MM.1S (cell line): ENCODE data around the gene PPM1H.

Experiments
- DNase-seq: peaks from one replicate; pipeline ENCODE4 v3.0.0-alpha.2; 2015
- H2AFZ ChIP-seq: fragments of 300-600 bp; sonication (generic); 2 replicates; pipeline ENCODE4 v1.6.0; 2016; ENCODE audit warnings: antibody characterized with exemption, low read length
- H3F3A ChIP-seq: fragments of 300-600 bp; sonication (generic); 2 replicates; pipeline ENCODE4 v1.6.1; 2016; ENCODE audit warnings: mild to moderate bottlenecking, antibody characterized with exemption, low read length, moderate library complexity, mixed read lengths; ENCODE audit not compliant: insufficient read depth
- H3K27ac ChIP-seq: fragments of 300-600 bp; sonication (generic); 2 replicates; pipeline ENCODE4 v1.5.1; 2016; ENCODE audit warnings: mild to moderate bottlenecking, low read length
- H3K27me3 ChIP-seq: fragments of 300-600 bp; sonication (generic); replicated peaks from 2 replicates; pipeline ENCODE4 v1.6.0; 2016; ENCODE audit warnings: low read length; ENCODE audit not compliant: insufficient read depth
- H3K36me3 ChIP-seq: fragments of 300-600 bp; sonication (generic); replicated peaks from 2 replicates; pipeline ENCODE4 v1.6.1; 2016; ENCODE audit warnings: mild to moderate bottlenecking, low read length, mixed read lengths; ENCODE audit not compliant: insufficient read depth
- H3K4me1 ChIP-seq: fragments of 300-600 bp; sonication (generic); 2 replicates; pipeline ENCODE4 v1.6.1; 2016; ENCODE audit warnings: low read length, mixed read lengths
- H3K4me2 ChIP-seq: fragments of 300-600 bp; sonication (generic); 2 replicates; pipeline ENCODE4 v1.6.0; 2016; ENCODE audit warnings: low read depth, low read length
- H3K4me3 ChIP-seq: fragments of 300-600 bp; sonication (generic); 2 replicates; pipeline ENCODE4 v1.5.1; 2016; ENCODE audit warnings: low read length, mixed read lengths
- H3K79me2 ChIP-seq: fragments of 300-600 bp; sonication (generic); 2 replicates; pipeline ENCODE4 v1.6.1; 2016; ENCODE audit warnings: mixed run types, low read length, mixed read lengths
- H3K9ac ChIP-seq: fragments of 300-600 bp; sonication (generic); 2 replicates; pipeline ENCODE4 v1.6.1; 2016; ENCODE audit warnings: low read length, mixed read lengths
- H3K9me2 ChIP-seq: fragments of 300-600 bp; sonication (generic); replicated peaks from 2 replicates; pipeline ENCODE4 v1.6.1; 2016; ENCODE audit warnings: mild to moderate bottlenecking, low read length, mixed read lengths; ENCODE audit not compliant: insufficient read depth
- H3K9me3 ChIP-seq: fragments of 300-600 bp; sonication (generic); replicated peaks from 2 replicates; pipeline ENCODE4 v1.6.1; 2016; ENCODE audit warnings: mild to moderate bottlenecking, low read length, mixed read lengths; ENCODE audit not compliant: insufficient read depth
- H4K20me1 ChIP-seq: fragments of 300-600 bp; sonication (generic); 2 replicates; pipeline ENCODE4 v1.6.1; 2016; ENCODE audit warnings: mild to moderate bottlenecking, low read length, moderate library complexity, mixed read lengths; ENCODE audit not compliant: insufficient read depth
- CTCF ChIP-seq: fragments of 300-600 bp; sonication (generic); IDR thresholded peaks from 2 replicates; pipeline ENCODE4 v1.5.1; 2016; ENCODE audit warnings: antibody characterized with exemption, low read length, mixed read lengths
- EZH2 ChIP-seq: fragments of 300-600 bp; sonication (generic); optimal IDR thresholded peaks from 2 replicates; pipeline ENCODE3; 2017; ENCODE audit warnings: low read depth, mild to moderate bottlenecking, antibody characterized with exemption, low read length, mixed read lengths
- EZH2phosphoT487 ChIP-seq: fragments of 300-600 bp; sonication (generic); IDR thresholded peaks from 2 replicates; pipeline ENCODE4 v1.6.1; 2018; ENCODE audit warnings: antibody characterized with exemption, low read length

Gene PPM1H

GRCh38 chr12:62781136-62781880 is 153.6 kb downstream of the PPM1H start:
- Histone ChIP-seq H4K20me1 (no peaks in the 10 kb centered on the region), H3F3A (no peaks in the 10 kb centered on the region), H3K36me3 (no peaks in the 10 kb centered on the region), H3K4me3 (no peak overlapping the region), H3K27ac (no peak overlapping the region), H3K79me2 (no peaks in the 10 kb centered on the region), H3K9me2 (no peaks in the 10 kb centered on the region), H3K9me3 (no peaks in the 10 kb centered on the region), H3K4me2 (no peak overlapping the region), H3K4me1 (no peaks in the 10 kb centered on the region), H2AFZ (no peak overlapping the region), H3K9ac (no peak overlapping the region), H3K27me3 (no peaks in the 10 kb centered on the region)
- no peak for TF ChIP-seq CTCF
- TF ChIP-seq EZH2 = no peak
- no peak for TF ChIP-seq EZH2phosphoT487
- DNase-seq = no peak

- H3K4me2 ChIP-seq = no peak overlapping the region
- H3K79me2 ChIP-seq = no peaks in the 10 kb centered on the region
- no peak overlapping the region for H3K9ac ChIP-seq
- H3K9me2 ChIP-seq = no peaks in the 10 kb centered on the region
- H2AFZ ChIP-seq = no peak overlapping the region
- no peaks in the 10 kb centered on the region for H3F3A ChIP-seq
- H3K27me3 ChIP-seq = no peaks in the 10 kb centered on the region
- H3K4me3 ChIP-seq = no peak overlapping the region
- no peak for DNase-seq
- no peak overlapping the region for H3K27ac ChIP-seq
- TF ChIP-seq CTCF = no peak
- TF ChIP-seq EZH2 = no peak
- TF ChIP-seq EZH2phosphoT487 = no peak
- no peaks in the 10 kb centered on the region for H3K36me3 ChIP-seq
- H3K4me1 ChIP-seq = no peaks in the 10 kb centered on the region
- H4K20me1 ChIP-seq = no peaks in the 10 kb centered on the region
- H3K9me3 ChIP-seq = no peaks in the 10 kb centered on the region
These were observed 155.5 kb downstream of the PPM1H start for GRCh38 chr12:62779488-62779887.

GRCh38 chr12:62778187-62778586 is 156.8 kb downstream of the PPM1H start:
- Histone ChIP-seq H3K4me1 (no peaks in the 10 kb centered on the region), H3K27ac (no peak overlapping the region), H3K27me3 (no peaks in the 10 kb centered on the region), H3K9ac (no peak overlapping the region), H3K79me2 (no peaks in the 10 kb centered on the region), H2AFZ (no peak overlapping the region), H4K20me1 (no peaks in the 10 kb centered on the region), H3K4me3 (no peak overlapping the region), H3F3A (no peaks in the 10 kb centered on the region), H3K4me2 (no peak overlapping the region), H3K9me2 (no peaks in the 10 kb centered on the region), H3K36me3 (no peaks in the 10 kb centered on the region), H3K9me3 (no peaks in the 10 kb centered on the region)
- TF ChIP-seq EZH2 (no peak), EZH2phosphoT487 (no peak), CTCF (no peak)
- DNase-seq = no peak
